NT2/D1 (cell line): ENCODE measurements around the gene EXOC8.

ENCODE experiments used
- SUZ12 ChIP-seq: IDR thresholded peaks from 2 replicates; pipeline ENCODE4 v1.6.1; 2011; ENCODE audit not compliant: insufficient read length, insufficient read depth; ENCODE audit errors: extremely low read depth
- YY1 ChIP-seq: IDR thresholded peaks from 2 replicates; pipeline ENCODE4 v1.6.1; 2011; ENCODE audit not compliant: insufficient read length, insufficient read depth
- ZNF274 ChIP-seq: IDR thresholded peaks from 2 replicates; pipeline ENCODE4 v1.6.1; 2011; ENCODE audit warnings: mild to moderate bottlenecking, low read depth, low read length

GRCh38 chr1:231334952-231335351 is 2.7 kb downstream of the EXOC8 start:
- no peak for TF ChIP-seq ZNF274
- no peak for TF ChIP-seq SUZ12
- no peak for TF ChIP-seq YY1
